Right lobe of liver (tissue), 6 donors: Measurements from ENCODE around the gene RHOT2. TPM values are rescaled to one million over a fixed set of nuclear protein-coding genes. Genes with fewer than 3 reads are reported as not detected.

ENCODE experiments used
- ATAC-seq, 4 donors: fragments of 200-7000 bp; cut with Tn5 transposase; one replicate each; pipeline ENCODE4 v1.9.1; 2020; ENCODE audit warnings: mild to moderate bottlenecking in 4 of 4, moderate library complexity in 4 of 4
- DNase-seq, 3 donors: peaks; one replicate each; pipeline ENCODE4 v3.0.0-alpha.2; 2020
- H3K27ac ChIP-seq, 3 donors: fragments of 200-600 bp; one replicate each; pipeline ENCODE4 v1.8.0; 2022
- H3K27me3 ChIP-seq, 2 donors: fragments of 200-600 bp; one replicate each; pipeline ENCODE4 v1.8.0; 2022
- H3K36me3 ChIP-seq, 4 donors: fragments of 200-600 bp; sonication (generic) in 1 of 4; one replicate each; pipeline versions ENCODE4 v1.5.1 to v1.8.0; 2017 to 2022; ENCODE audit warnings: control low read depth in 1 of 4
- H3K4me1 ChIP-seq, 4 donors: fragments of 200-600 bp; sonication (generic) in 1 of 4; one replicate each; pipeline versions ENCODE4 v1.5.1 to v1.8.0; 2017 to 2022; ENCODE audit warnings: control low read depth in 1 of 4
- H3K4me3 ChIP-seq, 3 donors: fragments of 200-600 bp; one replicate each; pipeline ENCODE4 v1.8.0; 2022
- H3K9me3 ChIP-seq, 4 donors: fragments of 200-600 bp; sonication (generic) in 1 of 4; one replicate each; pipeline versions ENCODE4 v1.5.1 to v1.8.0; 2017 to 2022; ENCODE audit warnings: control low read depth in 1 of 4
- POLR2A ChIP-seq: fragments of 450-650 bp; IDR thresholded peaks from one replicate; pipeline ENCODE4 v1.6.1; 2017; ENCODE audit warnings: antibody characterized with exemption, mild to moderate bottlenecking
- WGBS: methylation state at CpG from one replicate; pipeline ENCODE4 v1.1.6; 2018; ENCODE audit warnings: low coverage, low lambda C conversion rate; ENCODE audit not compliant: insufficient coverage; ENCODE audit errors: missing lambda C conversion rate; 5-methylcytosine and 5-hydroxymethylcytosine counted together
- intact Hi-C, 2 donors: fragments of 100-400 bp; cut with DNase I; formaldehyde crosslinking; loops; one replicate each; pipeline versions ENCODE4 v1.11.2 to v1.14.1; 2022
- total RNA-seq, 6 experiments: library from RNA; depleted of rRNA in 2 of 6; stranded (reverse); fragments of >200 nt in 2 of 6; fragmentation: NEBNext Ultra II Directional in 3 of 6; extraction: Animal tissue kit (Norgen Biotek cat#: 25700) in 3 of 6; gene quantifications; one replicate each; pipeline versions ENCODE4 v1.1.0 to v1.2.4, GENCODE V29; 2016 to 2023
- TF ChIP-seq, protein P1 (sequence below), 4 donors: fragments of 200-600 bp in 3 of 4; fragments of 450-650 bp in 1 of 4; IDR thresholded peaks; one replicate each; pipeline versions ENCODE4 v1.5.1 to v1.8.0; 2016 to 2022; ENCODE audit warnings: antibody characterized with exemption in 4 of 4, mild to moderate bottlenecking in 2 of 4
- donor health status: DM: no; HTN: yes; CAD: no.
- donor health status: DM: no; HTN: no; CAD: no.
- donor health status: DM: no; HTN: no; CAD: no.
- donor health status: DM: no; HTN: yes; CAD: no.
- donor health status: DM: no; HTN: yes; CAD: no.

Gene RHOT2
- total RNA-seq, 6 experiments from 2014 or later = 28.5 to 44.8 (median 40.3) TPM

DNA sequence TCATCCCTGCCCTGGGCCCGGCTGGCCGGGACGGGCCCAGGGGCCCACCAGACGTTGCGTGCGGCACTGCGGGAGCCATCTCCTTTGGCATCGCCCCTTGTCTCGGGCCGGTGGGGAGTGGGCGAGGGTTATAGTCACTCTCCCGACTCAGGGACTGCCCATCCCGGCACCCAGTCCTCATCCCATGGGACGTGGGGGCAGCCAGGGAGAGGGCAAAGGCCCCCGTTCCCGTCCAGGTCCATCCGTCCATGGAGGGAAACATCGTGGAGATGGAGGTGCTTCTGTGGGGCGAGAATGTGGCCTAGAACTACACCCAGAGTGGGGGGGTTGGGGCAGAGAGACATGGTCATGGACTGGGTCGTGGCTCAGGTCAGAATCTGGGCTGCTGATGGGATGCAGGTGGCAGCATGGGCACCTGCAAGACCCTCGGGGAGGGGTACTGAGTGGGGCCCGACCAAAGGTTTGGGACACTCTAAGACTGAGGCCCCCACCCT lies 21.2 kb upstream of the RHOT2 start:
- peak overlapping the region in 2 of 3 donors; percentile 86 to 94 for H3K27ac ChIP-seq
- H3K4me3 ChIP-seq = peak overlapping the region in 2 of 3 donors; percentile 72 to 88
- H3K9me3 ChIP-seq = no peaks in the 10 kb centered on the region
- H3K36me3 ChIP-seq = no peaks in the 10 kb centered on the region
- ATAC-seq = no peak
- 43% methylated on average over 8 of the region's 22 CpGs for whole genome bisulfite sequencing
- DNase-seq = no peak
- peaks cover 0 to 50% (median 17%) of the 10 kb centered on the region in 4 donors for H3K4me1 ChIP-seq
- intact Hi-C loops = no loop called here
- TF ChIP-seq, protein P1, sequence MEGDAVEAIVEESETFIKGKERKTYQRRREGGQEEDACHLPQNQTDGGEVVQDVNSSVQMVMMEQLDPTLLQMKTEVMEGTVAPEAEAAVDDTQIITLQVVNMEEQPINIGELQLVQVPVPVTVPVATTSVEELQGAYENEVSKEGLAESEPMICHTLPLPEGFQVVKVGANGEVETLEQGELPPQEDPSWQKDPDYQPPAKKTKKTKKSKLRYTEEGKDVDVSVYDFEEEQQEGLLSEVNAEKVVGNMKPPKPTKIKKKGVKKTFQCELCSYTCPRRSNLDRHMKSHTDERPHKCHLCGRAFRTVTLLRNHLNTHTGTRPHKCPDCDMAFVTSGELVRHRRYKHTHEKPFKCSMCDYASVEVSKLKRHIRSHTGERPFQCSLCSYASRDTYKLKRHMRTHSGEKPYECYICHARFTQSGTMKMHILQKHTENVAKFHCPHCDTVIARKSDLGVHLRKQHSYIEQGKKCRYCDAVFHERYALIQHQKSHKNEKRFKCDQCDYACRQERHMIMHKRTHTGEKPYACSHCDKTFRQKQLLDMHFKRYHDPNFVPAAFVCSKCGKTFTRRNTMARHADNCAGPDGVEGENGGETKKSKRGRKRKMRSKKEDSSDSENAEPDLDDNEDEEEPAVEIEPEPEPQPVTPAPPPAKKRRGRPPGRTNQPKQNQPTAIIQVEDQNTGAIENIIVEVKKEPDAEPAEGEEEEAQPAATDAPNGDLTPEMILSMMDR (IDR thresholded peaks at IDR 0.05) = no peak
- no peak for TF ChIP-seq POLR2A
- no peaks in the 10 kb centered on the region for H3K27me3 ChIP-seq

GRCh38 chr16:647173-647902 lies 20.6 kb upstream of the RHOT2 start:
- intact Hi-C loops = no loop called here
- Histone ChIP-seq H3K27me3 (no peaks in the 10 kb centered on the region), H3K4me3 (peak overlapping the region in 2 of 3 donors; percentile 72 to 88), H3K9me3 (no peaks in the 10 kb centered on the region), H3K4me1 (peaks cover 0 to 50% (median 17%) of the 10 kb centered on the region in 4 donors), H3K27ac (peak overlapping the region in 2 of 3 donors; percentile 86 to 94), H3K36me3 (no peaks in the 10 kb centered on the region)
- WGBS = 21% methylated on average over 8 of the region's 25 CpGs
- TF ChIP-seq POLR2A = peak; percentile 33
- TF ChIP-seq, protein P1 (IDR thresholded peaks at IDR 0.05) = no peak
- peak; percentile 17 to 46 (median 36) for ATAC-seq
- peak; percentile 67 to 88 (median 85) for DNase-seq

GRCh38 chr16:648071-648780 lies 19.7 kb upstream of the RHOT2 start:
- no peaks in the 10 kb centered on the region for H3K27me3 ChIP-seq
- H3K36me3 ChIP-seq = no peaks in the 10 kb centered on the region
- H3K27ac ChIP-seq = peak overlapping the region; percentile 86 to 94 (median 89)
- H3K4me1 ChIP-seq = peaks cover 0 to 45% (median 17%) of the 10 kb centered on the region in 4 donors
- WGBS = 14% methylated on average over 10 of the region's 24 CpGs
- intact Hi-C loops = no loop called here
- TF ChIP-seq POLR2A = peak; percentile 32
- TF ChIP-seq, protein P1 (IDR thresholded peaks at IDR 0.05) = peak; percentile 45 to 69 (median 62)
- H3K4me3 ChIP-seq = peak overlapping the region; percentile 46 to 88 (median 72)
- peak; percentile 49 to 65 (median 62) for ATAC-seq
- peak; percentile 84 to 95 (median 95) for DNase-seq
- no peaks in the 10 kb centered on the region for H3K9me3 ChIP-seq

DNA sequence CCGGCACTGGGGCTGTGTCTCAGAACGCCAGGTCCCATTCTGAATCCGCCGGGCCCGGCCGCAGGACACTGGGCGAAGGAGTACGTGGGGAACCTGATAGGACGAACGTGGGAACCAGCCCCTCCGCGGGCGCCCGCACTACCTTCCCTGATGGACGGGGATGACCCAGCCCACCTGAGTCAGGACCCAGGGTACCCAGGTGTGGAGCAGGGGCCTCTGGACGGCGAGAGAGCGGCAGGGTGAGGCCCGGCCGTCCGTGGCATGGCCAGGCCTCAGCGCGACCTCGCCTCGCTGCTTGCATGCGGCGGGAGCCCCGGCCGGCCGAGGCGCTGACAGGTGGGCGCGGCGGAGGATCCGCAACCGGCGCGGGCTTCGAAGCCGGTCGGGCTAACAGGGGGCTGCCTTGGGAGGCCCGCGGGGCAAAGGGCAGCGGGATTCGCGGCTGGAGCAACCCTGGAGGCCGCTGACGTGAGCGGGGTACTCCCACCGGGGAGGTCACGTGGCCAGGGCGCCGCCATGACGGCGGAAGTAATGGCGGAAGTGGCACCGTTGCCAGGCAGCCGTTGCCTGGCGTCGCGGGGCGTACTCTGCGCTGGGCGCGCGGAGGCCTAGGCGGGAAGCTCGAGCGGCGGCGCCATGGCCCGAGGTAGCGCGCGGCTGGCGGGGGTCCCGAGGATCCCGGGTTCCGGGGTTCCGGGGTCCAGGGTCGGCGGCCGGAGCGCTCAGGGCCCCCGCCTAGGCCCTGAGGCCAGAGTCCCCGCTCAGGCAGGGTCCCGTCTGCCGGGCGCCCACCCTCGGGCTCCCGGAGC lies 18.9 kb upstream of the RHOT2 start, which contains the start of gene WDR90:
WDR90 (plus strand) TSS at position 585 of the 809 bp plus-strand sequence; CDS start at position 637, 52 bp downstream.
- Histone ChIP-seq H3K4me1 (peaks cover 0 to 38% (median 17%) of the 10 kb centered on the region in 4 donors), H3K27me3 (no peaks in the 10 kb centered on the region), H3K36me3 (no peaks in the 10 kb centered on the region), H3K4me3 (peak within 1 kb of the TSS; percentile 46 to 88 (median 72)), H3K9me3 (no peaks in the 10 kb centered on the region), H3K27ac (peak within 1 kb of the TSS; percentile 86 to 94 (median 89))
- 0% methylated on average over 2 of the region's 91 CpGs for WGBS
- ATAC-seq = peak; percentile 56 to 61 (median 58)
- intact Hi-C loops = no loop called here
- peak; percentile 95 to 97 (median 97) for DNase-seq
- TF ChIP-seq, protein P1 (IDR thresholded peaks at IDR 0.05) = no peak
- peak; percentile 77 for TF ChIP-seq POLR2A
